GM12864 (cell line): Measurements from ENCODE around the gene DHX30.

Experiments used
- DNase-seq: peaks from one replicate; pipeline ENCODE4 v3.0.0-alpha.2; 2011; ENCODE audit warnings: low read depth
- H3K4me3 ChIP-seq: 2 replicates; pipeline ENCODE4 v1.5.1; 2011; ENCODE audit warnings: mild to moderate bottlenecking, low read depth, low read length, control low read depth
- TF ChIP-seq, protein P1 (sequence below): IDR thresholded peaks from 2 replicates; pipeline ENCODE4 v1.5.1; 2011; ENCODE audit warnings: low read depth, mild to moderate bottlenecking, moderate library complexity, low read length, control low read depth, inconsistent platforms; ENCODE audit errors: missing control alignments

Gene DHX30

DNA sequence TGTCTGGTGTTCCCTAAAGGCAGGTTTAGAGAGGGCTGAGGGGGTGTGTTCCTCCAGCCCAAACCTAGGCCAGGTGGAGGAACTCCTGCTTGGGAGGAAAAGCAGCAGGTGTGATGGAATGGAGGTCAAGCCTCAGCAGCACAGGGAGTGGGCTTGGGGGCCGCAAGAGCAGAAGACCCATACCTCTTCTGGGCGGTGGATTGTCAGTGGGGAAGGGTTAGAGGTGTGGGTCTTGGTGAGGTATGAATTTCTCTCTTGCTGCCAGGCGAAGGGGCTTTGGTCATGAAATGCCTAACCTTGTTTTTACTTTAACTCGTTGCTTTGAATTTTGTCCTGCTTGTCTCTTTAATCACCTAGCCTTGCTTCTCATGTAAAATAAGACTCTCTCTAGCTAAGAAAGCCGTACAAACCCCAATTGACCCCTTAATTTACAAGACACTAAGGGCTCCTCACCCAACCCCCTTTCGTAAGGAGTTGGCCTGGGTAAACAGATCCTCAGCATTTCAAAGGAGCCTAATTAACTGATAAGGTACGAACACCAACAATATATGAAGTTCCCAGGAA lies 38.9 kb downstream of the DHX30 start:
- TF ChIP-seq, protein P1, sequence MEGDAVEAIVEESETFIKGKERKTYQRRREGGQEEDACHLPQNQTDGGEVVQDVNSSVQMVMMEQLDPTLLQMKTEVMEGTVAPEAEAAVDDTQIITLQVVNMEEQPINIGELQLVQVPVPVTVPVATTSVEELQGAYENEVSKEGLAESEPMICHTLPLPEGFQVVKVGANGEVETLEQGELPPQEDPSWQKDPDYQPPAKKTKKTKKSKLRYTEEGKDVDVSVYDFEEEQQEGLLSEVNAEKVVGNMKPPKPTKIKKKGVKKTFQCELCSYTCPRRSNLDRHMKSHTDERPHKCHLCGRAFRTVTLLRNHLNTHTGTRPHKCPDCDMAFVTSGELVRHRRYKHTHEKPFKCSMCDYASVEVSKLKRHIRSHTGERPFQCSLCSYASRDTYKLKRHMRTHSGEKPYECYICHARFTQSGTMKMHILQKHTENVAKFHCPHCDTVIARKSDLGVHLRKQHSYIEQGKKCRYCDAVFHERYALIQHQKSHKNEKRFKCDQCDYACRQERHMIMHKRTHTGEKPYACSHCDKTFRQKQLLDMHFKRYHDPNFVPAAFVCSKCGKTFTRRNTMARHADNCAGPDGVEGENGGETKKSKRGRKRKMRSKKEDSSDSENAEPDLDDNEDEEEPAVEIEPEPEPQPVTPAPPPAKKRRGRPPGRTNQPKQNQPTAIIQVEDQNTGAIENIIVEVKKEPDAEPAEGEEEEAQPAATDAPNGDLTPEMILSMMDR, result no peak
- no peak for DNase-seq
- H3K4me3 ChIP-seq, result no peak overlapping the region

DNA sequence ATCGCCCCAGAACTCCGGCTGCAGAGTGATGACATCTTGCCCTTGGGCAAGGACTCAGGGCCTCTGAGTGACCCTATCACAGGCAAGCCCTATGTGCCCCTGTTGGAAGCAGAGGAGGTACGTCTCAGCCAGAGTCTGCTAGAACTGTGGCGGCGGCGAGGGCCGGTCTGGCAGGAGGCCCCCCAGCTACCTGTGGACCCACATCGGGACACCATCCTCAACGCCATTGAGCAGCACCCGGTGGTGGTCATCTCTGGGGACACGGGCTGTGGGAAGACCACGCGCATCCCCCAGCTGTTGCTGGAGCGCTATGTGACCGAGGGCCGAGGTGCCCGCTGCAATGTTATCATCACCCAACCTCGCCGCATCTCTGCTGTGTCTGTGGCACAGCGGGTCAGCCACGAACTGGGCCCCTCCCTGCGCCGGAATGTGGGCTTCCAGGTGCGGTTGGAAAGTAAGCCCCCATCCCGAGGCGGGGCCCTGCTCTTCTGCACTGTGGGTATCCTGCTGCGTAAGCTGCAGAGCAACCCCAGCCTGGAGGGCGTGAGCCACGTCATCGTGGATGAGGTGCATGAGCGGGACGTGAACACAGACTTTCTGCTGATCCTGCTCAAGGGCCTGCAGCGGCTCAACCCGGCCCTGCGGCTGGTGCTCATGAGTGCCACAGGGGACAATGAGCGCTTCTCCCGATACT lies 43.4 kb downstream of the DHX30 start:
- H3K4me3 ChIP-seq, result no peak overlapping the region
- TF ChIP-seq, protein P1, result no peak
- no peak for DNase-seq

DNA sequence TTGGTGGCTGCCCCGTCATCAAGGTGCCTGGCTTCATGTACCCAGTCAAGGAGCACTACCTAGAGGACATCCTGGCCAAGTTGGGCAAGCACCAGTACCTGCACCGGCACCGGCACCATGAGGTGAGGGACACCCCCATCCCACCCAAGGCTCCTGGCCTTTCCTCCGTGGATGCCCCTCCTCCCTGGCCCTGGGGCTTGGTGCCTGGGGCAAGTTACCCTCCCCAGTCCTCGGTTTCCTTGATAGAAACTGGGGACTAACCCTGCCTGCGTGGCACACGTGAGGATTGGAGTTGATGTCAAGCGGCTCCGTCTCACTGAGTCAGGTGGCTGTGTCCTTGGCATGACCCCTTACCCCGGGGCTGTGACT lies 43.9 kb downstream of the DHX30 start:
- TF ChIP-seq, protein P1, result no peak
- no peak overlapping the region for H3K4me3 ChIP-seq
- no peak for DNase-seq

DNA sequence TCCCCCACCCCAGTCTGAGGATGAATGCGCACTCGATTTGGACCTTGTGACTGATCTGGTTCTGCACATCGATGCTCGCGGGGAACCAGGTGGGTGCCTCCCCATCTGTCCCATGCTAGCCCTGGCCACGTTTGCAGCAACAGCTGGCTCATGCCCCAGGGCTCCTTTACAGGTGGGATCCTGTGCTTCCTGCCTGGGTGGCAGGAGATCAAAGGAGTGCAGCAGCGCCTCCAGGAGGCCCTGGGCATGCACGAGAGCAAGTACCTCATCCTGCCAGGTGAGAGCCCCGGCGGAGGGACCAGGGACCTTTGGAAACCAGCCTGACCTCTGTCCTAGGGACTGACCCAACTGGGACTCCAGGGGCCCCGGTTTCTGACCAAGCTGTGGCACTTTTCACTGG lies 44.3 kb downstream of the DHX30 start:
- no peak for DNase-seq
- TF ChIP-seq, protein P1, result no peak
- no peak overlapping the region for H3K4me3 ChIP-seq

DNA sequence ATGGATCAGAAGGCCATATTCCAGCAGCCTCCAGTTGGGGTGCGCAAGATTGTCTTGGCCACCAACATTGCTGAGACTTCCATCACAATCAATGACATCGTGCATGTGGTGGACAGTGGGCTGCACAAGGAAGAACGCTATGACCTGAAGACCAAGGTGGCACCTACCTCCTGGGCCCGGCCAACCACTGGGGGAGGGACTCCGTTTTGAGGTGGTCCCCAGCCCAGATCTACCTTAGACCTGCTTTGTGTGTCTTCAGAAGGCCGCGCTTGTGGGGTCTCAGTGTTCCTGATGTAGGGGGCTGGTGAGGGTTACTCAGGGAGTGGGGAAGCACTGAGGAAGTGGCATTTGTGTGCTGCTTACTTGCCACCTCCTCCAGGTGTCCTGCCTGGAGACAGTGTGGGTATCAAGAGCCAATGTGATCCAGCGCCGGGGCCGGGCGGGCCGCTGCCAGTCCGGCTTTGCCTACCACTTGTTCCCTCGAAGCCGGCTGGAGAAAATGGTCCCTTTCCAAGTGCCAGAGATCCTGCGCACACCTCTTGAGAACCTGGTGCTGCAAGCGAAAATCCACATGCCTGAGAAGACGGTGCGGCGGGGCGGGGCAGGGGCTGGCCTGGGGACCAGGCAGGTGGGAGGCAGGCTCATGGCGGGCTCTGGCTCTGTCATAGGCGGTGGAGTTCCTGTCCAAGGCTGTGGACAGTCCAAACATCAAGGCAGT lies 45.0 kb downstream of the DHX30 start:
- DNase-seq, result no peak
- TF ChIP-seq, protein P1, result no peak
- H3K4me3 ChIP-seq, result no peak overlapping the region

DNA sequence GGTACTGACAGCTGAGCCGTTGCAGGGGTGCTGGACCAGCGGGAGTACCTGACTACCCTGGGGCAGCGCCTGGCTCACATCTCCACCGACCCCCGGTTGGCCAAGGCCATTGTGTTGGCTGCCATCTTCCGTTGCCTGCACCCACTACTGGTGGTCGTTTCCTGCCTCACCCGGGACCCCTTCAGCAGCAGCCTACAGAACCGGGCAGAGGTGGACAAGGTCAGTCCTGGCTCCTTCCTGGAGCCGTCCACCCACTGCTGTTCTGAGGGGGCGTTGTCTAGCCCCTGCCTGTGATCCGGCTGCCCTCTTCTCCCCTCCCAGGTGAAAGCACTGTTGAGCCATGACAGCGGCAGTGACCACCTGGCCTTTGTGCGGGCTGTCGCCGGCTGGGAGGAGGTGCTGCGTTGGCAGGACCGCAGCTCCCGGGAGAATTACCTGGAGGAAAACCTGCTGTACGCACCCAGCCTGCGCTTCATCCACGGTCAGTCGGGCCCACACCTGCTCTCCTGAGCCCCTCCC lies 45.7 kb downstream of the DHX30 start:
- TF ChIP-seq, protein P1, result no peak
- no peak overlapping the region for H3K4me3 ChIP-seq
- no peak for DNase-seq
